ENCODE data around the gene CELSR3. TPM values are rescaled to one million over a fixed set of nuclear protein-coding genes. Genes with fewer than 3 reads are reported as not detected.
A peak's percentile ranks its signal among the peaks of the same experiment; 100 is the strongest.

CELSR3 gene
- polyA plus RNA-seq, 2 of the 4 experiments (the other 2 are of a cell fraction) = 2.2 to 4.8 TPM

GRCh38 chr3:48633743-48634142 is 28.9 kb downstream of the CELSR3 start:
- Histone ChIP-seq H3K4me1 (peaks cover 16% of the 10 kb centered on the region), H3K4me3 (no peak overlapping the region), H3K4me2 (peak overlapping the region; percentile 81), H3K9me3 (no peaks in the 10 kb centered on the region), H3K27ac (peak overlapping the region in 1 of 2 experiments; percentile 97; a peak in 1 of 6 replicates)
- WGBS (ENCODE audit: missing lambda C conversion rate) = 90% methylated on average over 2 of the region's 2 CpGs
- DNase-seq (ENCODE audit: low read depth in 1 of 2, low spot score in 1 of 2) = no peak
- ATAC-seq = no peak
- ChIA-PET CTCF (interaction anchor here (1.0 to 4.3 kb wide), 8 partner anchors 11 to 75 kb away, joined by 3 to 46 read pairs (median 4); partner anchors contain the start of genes COL7A1 and TMEM89), POLR2A (interaction anchor here (2.1 kb wide), 1 partner anchor 29 kb away, joined by 9 read pairs; the partner anchor contains the start of gene CELSR3)
- FAIRE-seq = no peak
- TF ChIP-seq EHMT2 (IDR thresholded peaks at IDR 0.05; ENCODE audit: low read depth) = no peak
- no peak for TF ChIP-seq KDM5A (IDR thresholded peaks at IDR 0.05)
- TF ChIP-seq USF2 (IDR thresholded peaks at IDR 0.05) = no peak
- TF ChIP-seq NFE2L2 (conservative IDR thresholded peaks at IDR 0.05; ENCODE audit: low read length) = no peak
- no peak for TF ChIP-seq CTCF (IDR thresholded peaks at IDR 0.05)
- TF ChIP-seq KDM1A (IDR thresholded peaks at IDR 0.05; ENCODE audit: low read depth) = no peak
- TF ChIP-seq FOXS1 (CRISPR knock-in tag; IDR thresholded peaks at IDR 0.05) = no peak
- no peak for TF ChIP-seq TFCP2L1 (CRISPR knock-in tag; IDR thresholded peaks at IDR 0.05)
- TF ChIP-seq, protein P1, sequence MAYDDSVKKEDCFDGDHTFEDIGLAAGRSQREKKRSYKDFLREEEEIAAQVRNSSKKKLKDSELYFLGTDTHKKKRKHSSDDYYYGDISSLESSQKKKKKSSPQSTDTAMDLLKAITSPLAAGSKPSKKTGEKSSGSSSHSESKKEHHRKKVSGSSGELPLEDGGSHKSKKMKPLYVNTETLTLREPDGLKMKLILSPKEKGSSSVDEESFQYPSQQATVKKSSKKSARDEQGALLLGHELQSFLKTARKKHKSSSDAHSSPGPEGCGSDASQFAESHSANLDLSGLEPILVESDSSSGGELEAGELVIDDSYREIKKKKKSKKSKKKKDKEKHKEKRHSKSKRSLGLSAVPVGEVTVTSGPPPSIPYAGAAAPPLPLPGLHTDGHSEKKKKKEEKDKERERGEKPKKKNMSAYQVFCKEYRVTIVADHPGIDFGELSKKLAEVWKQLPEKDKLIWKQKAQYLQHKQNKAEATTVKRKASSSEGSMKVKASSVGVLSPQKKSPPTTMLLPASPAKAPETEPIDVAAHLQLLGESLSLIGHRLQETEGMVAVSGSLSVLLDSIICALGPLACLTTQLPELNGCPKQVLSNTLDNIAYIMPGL (CRISPR knock-in tag; IDR thresholded peaks at IDR 0.05; ENCODE audit: borderline replicate concordance) = no peak
- no peak for TF ChIP-seq TP53 (CRISPR knock-in tag; IDR thresholded peaks at IDR 0.05)
- TF ChIP-seq EHF (CRISPR knock-in tag; IDR thresholded peaks at IDR 0.05) = no peak
- no peak for TF ChIP-seq ATOH8 (CRISPR knock-in tag; IDR thresholded peaks at IDR 0.05; ENCODE audit: low read depth)
- TF ChIP-seq HOXA7 (CRISPR knock-in tag; IDR thresholded peaks at IDR 0.05) = no peak
- no peak for TF ChIP-seq GATA3 (IDR thresholded peaks at IDR 0.05; ENCODE audit: borderline replicate concordance)
- TF ChIP-seq HEYL (CRISPR knock-in tag; IDR thresholded peaks at IDR 0.05) = no peak
- TF ChIP-seq ZFP36 (IDR thresholded peaks at IDR 0.05; ENCODE audit: borderline replicate concordance, partially characterized antibody) = no peak
- no peak for TF ChIP-seq ZSCAN20 (CRISPR knock-in tag; IDR thresholded peaks at IDR 0.05)

GRCh38 chr3:48633256-48633655 is 29.4 kb downstream of the CELSR3 start:
- DNase-seq (ENCODE audit: low read depth in 1 of 2, low spot score in 1 of 2) (no peak), ATAC-seq (no peak), FAIRE-seq (no peak)
- peaks cover 16% of the 10 kb centered on the region for H3K4me1 ChIP-seq
- no peak overlapping the region for H3K4me3 ChIP-seq
- ChIA-PET POLR2A (no interaction called here), CTCF (interaction anchor here (1.0 to 4.3 kb wide), 6 partner anchors 12 to 75 kb away, joined by 3 to 46 read pairs (median 10); partner anchors contain the start of genes COL7A1 and TMEM89)
- TF ChIP-seq FOSB (CRISPR knock-in tag; IDR thresholded peaks at IDR 0.05) (no peak), ZC3H11A (IDR thresholded peaks at IDR 0.05) (no peak), ZSCAN20 (CRISPR knock-in tag; IDR thresholded peaks at IDR 0.05) (no peak), HDAC2 (IDR thresholded peaks at IDR 0.05) (no peak), CBX2 (IDR thresholded peaks at IDR 0.05; ENCODE audit: borderline replicate concordance, low read depth) (no peak), EHMT2 (IDR thresholded peaks at IDR 0.05; ENCODE audit: low read depth) (no peak), PBX3 (IDR thresholded peaks at IDR 0.05) (no peak), KDM5A (IDR thresholded peaks at IDR 0.05) (no peak), MAFK (IDR thresholded peaks at IDR 0.05; ENCODE audit: partially characterized antibody) (no peak), HES2 (IDR thresholded peaks at IDR 0.05) (no peak), KDM1A (IDR thresholded peaks at IDR 0.05; ENCODE audit: low read depth) (no peak), JUNB (IDR thresholded peaks at IDR 0.05) (no peak), CHD2 (IDR thresholded peaks at IDR 0.05; ENCODE audit: low read length, partially characterized antibody) (no peak), ATOH8 (CRISPR knock-in tag; IDR thresholded peaks at IDR 0.05; ENCODE audit: low read depth) (no peak), NPAS2 (CRISPR knock-in tag; IDR thresholded peaks at IDR 0.05; ENCODE audit: borderline replicate concordance) (no peak), E2F6 (IDR thresholded peaks at IDR 0.05; ENCODE audit: borderline replicate concordance, low read depth) (no peak)
- TF ChIP-seq, protein P2, sequence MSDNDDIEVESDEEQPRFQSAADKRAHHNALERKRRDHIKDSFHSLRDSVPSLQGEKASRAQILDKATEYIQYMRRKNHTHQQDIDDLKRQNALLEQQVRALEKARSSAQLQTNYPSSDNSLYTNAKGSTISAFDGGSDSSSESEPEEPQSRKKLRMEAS (IDR thresholded peaks at IDR 0.05) = no peak
- no peak overlapping the region for H3K4me2 ChIP-seq
- H3K27ac ChIP-seq = no peak overlapping the region
- no peaks in the 10 kb centered on the region for H3K9me3 ChIP-seq
- whole genome bisulfite sequencing (ENCODE audit: missing lambda C conversion rate) = 94% methylated on average over 8 of the region's 15 CpGs

Measured in A549 (cell line).